Neuron (in vitro differentiated cells): ENCODE measurements around the gene EXO1.
"Not testable (repeated sequence)": the region's sequence is repeated elsewhere in the genome, so short reads cannot be mapped to it uniquely, and the experiment has no call there.

Experiments
- H2AFZ ChIP-seq: one replicate; pipeline ENCODE4 v1.6.1; 2013; ENCODE audit warnings: low read depth, mild to moderate bottlenecking, inconsistent platforms, low read length, moderate library complexity
- H3K27me3 ChIP-seq: one replicate; pipeline ENCODE4 v1.6.1; 2013; ENCODE audit warnings: low read length; ENCODE audit not compliant: insufficient read depth
- H3K36me3 ChIP-seq: one replicate; pipeline ENCODE4 v1.6.1; 2013; ENCODE audit warnings: low read length; ENCODE audit not compliant: insufficient read depth
- H3K4me1 ChIP-seq: one replicate; pipeline ENCODE4 v1.6.1; 2013; ENCODE audit warnings: low read length; ENCODE audit not compliant: insufficient read depth
- H3K4me3 ChIP-seq: 2 replicates; pipeline ENCODE4 v1.5.1; 2013; ENCODE audit warnings: mild to moderate bottlenecking, low read length, moderate library complexity
- H3K9me3 ChIP-seq: one replicate; pipeline ENCODE4 v1.6.1; 2013; ENCODE audit warnings: low read length

The EXO1 gene

GRCh38 chr1:241847796-241848685 lies at the start of gene EXO1:
EXO1 (plus strand) TSS chr1:241848204; CDS start chr1:241850426, 2,222 bp downstream.
- peak within 1 kb of the TSS; percentile 74 for H2AFZ ChIP-seq
- H3K4me3 ChIP-seq, result peak within 1 kb of the TSS; percentile 83
- H3K36me3 ChIP-seq, result peaks cover 27% of the 10 kb centered on the region
- peaks cover 14% of the 10 kb centered on the region for H3K4me1 ChIP-seq
- no peaks in the 10 kb centered on the region for H3K9me3 ChIP-seq
- H3K27me3 ChIP-seq, result no peaks in the 10 kb centered on the region

- Histone ChIP-seq H3K4me1 (no peaks in the 10 kb centered on the region), H3K27me3 (no peaks in the 10 kb centered on the region), H3K4me3 (no peak overlapping the region), H3K9me3 (no peaks in the 10 kb centered on the region), H2AFZ (no peak overlapping the region), H3K36me3 (no peaks in the 10 kb centered on the region)
These were observed 48.6 kb upstream of the EXO1 start for GRCh38 chr1:241799416-241799815.

GRCh38 chr1:241800640-241801039 lies 47.4 kb upstream of the EXO1 start:
- Histone ChIP-seq H3K9me3 (no peaks in the 10 kb centered on the region), H3K36me3 (no peaks in the 10 kb centered on the region), H3K4me1 (no peaks in the 10 kb centered on the region), H3K27me3 (no peaks in the 10 kb centered on the region), H2AFZ (no peak overlapping the region), H3K4me3 (no peak overlapping the region)

- Histone ChIP-seq H3K9me3 (no peaks in the 10 kb centered on the region), H3K4me1 (no peaks in the 10 kb centered on the region), H2AFZ (no peak overlapping the region), H3K27me3 (no peaks in the 10 kb centered on the region), H3K36me3 (no peaks in the 10 kb centered on the region), H3K4me3 (no peak overlapping the region)
These were observed 45.1 kb upstream of the EXO1 start for GRCh38 chr1:241802863-241803262.

GRCh38 chr1:241804706-241805105 lies 43.3 kb upstream of the EXO1 start:
- not testable (repeated sequence) for H3K4me3 ChIP-seq, H2AFZ ChIP-seq, H3K36me3 ChIP-seq, H3K9me3 ChIP-seq, H3K4me1 ChIP-seq, H3K27me3 ChIP-seq

GRCh38 chr1:241808265-241808664 lies 39.7 kb upstream of the EXO1 start:
- Histone ChIP-seq H3K4me1 (no peaks in the 10 kb centered on the region), H2AFZ (no peak overlapping the region), H3K36me3 (no peaks in the 10 kb centered on the region), H3K27me3 (no peaks in the 10 kb centered on the region), H3K4me3 (no peak overlapping the region), H3K9me3 (no peaks in the 10 kb centered on the region)

- no peak overlapping the region for H2AFZ ChIP-seq
- H3K27me3 ChIP-seq, result no peaks in the 10 kb centered on the region
- H3K9me3 ChIP-seq, result no peaks in the 10 kb centered on the region
- H3K4me1 ChIP-seq, result no peaks in the 10 kb centered on the region
- H3K36me3 ChIP-seq, result no peaks in the 10 kb centered on the region
- no peak overlapping the region for H3K4me3 ChIP-seq
These were observed 37.1 kb upstream of the EXO1 start for GRCh38 chr1:241810769-241811405.

- Histone ChIP-seq H3K36me3 (no peaks in the 10 kb centered on the region), H2AFZ (no peak overlapping the region), H3K9me3 (no peaks in the 10 kb centered on the region), H3K27me3 (no peaks in the 10 kb centered on the region), H3K4me3 (no peak overlapping the region), H3K4me1 (no peaks in the 10 kb centered on the region)
These were observed 34.2 kb upstream of the EXO1 start for GRCh38 chr1:241813768-241814320.

- H3K27me3 ChIP-seq, result no peaks in the 10 kb centered on the region
- H3K36me3 ChIP-seq, result no peaks in the 10 kb centered on the region
- no peak overlapping the region for H2AFZ ChIP-seq
- no peaks in the 10 kb centered on the region for H3K4me1 ChIP-seq
- H3K9me3 ChIP-seq, result no peaks in the 10 kb centered on the region
- H3K4me3 ChIP-seq, result no peak overlapping the region
These were observed 32.0 kb upstream of the EXO1 start for GRCh38 chr1:241816008-241816407.

GRCh38 chr1:241817331-241817792 lies 30.6 kb upstream of the EXO1 start:
- H2AFZ ChIP-seq, result no peak overlapping the region
- no peaks in the 10 kb centered on the region for H3K27me3 ChIP-seq
- H3K9me3 ChIP-seq, result no peaks in the 10 kb centered on the region
- no peaks in the 10 kb centered on the region for H3K36me3 ChIP-seq
- no peaks in the 10 kb centered on the region for H3K4me1 ChIP-seq
- no peak overlapping the region for H3K4me3 ChIP-seq

GRCh38 chr1:241817956-241818612 lies 29.9 kb upstream of the EXO1 start:
- H3K36me3 ChIP-seq, result no peaks in the 10 kb centered on the region
- no peaks in the 10 kb centered on the region for H3K9me3 ChIP-seq
- no peak overlapping the region for H2AFZ ChIP-seq
- no peak overlapping the region for H3K4me3 ChIP-seq
- H3K4me1 ChIP-seq, result no peaks in the 10 kb centered on the region
- H3K27me3 ChIP-seq, result no peaks in the 10 kb centered on the region

GRCh38 chr1:241819340-241819866 lies 28.6 kb upstream of the EXO1 start:
- Histone ChIP-seq H3K36me3 (no peaks in the 10 kb centered on the region), H3K4me3 (no peak overlapping the region), H2AFZ (no peak overlapping the region), H3K4me1 (no peaks in the 10 kb centered on the region), H3K9me3 (no peaks in the 10 kb centered on the region), H3K27me3 (no peaks in the 10 kb centered on the region)

- no peaks in the 10 kb centered on the region for H3K27me3 ChIP-seq
- H3K4me3 ChIP-seq, result no peak overlapping the region
- H2AFZ ChIP-seq, result no peak overlapping the region
- H3K36me3 ChIP-seq, result no peaks in the 10 kb centered on the region
- H3K9me3 ChIP-seq, result no peaks in the 10 kb centered on the region
- no peaks in the 10 kb centered on the region for H3K4me1 ChIP-seq
These were observed 26.6 kb upstream of the EXO1 start for GRCh38 chr1:241821363-241821762.
